Glomerular endothelial cell (primary cell): ENCODE data around the gene STK16. TPM values are rescaled to one million over a fixed set of nuclear protein-coding genes. Genes with fewer than 3 reads are reported as not detected.

Experiments used
- DNase-seq: peaks from one replicate; pipeline ENCODE4 v3.0.0-alpha.2; 2011; ENCODE audit warnings: low read depth, low spot score; ENCODE audit errors: extremely low read depth
- total RNA-seq: library from RNA; depleted of rRNA; stranded (reverse); fragments of >200 nt; gene quantifications from 2 replicates; pipeline ENCODE4 v1.2.3, GENCODE V29; 2015

The STK16 gene
- total RNA-seq, 1 donor from 2014 or later: 13.7 TPM

- DNase-seq: no peak
These were observed 31.7 kb upstream of the STK16 start for GRCh38 chr2:219213486-219214071.

- no peak for DNase-seq
These were observed 31.1 kb upstream of the STK16 start for GRCh38 chr2:219214141-219214540.

GRCh38 chr2:219214786-219215185 lies 30.5 kb upstream of the STK16 start:
- no peak for DNase-seq

DNA sequence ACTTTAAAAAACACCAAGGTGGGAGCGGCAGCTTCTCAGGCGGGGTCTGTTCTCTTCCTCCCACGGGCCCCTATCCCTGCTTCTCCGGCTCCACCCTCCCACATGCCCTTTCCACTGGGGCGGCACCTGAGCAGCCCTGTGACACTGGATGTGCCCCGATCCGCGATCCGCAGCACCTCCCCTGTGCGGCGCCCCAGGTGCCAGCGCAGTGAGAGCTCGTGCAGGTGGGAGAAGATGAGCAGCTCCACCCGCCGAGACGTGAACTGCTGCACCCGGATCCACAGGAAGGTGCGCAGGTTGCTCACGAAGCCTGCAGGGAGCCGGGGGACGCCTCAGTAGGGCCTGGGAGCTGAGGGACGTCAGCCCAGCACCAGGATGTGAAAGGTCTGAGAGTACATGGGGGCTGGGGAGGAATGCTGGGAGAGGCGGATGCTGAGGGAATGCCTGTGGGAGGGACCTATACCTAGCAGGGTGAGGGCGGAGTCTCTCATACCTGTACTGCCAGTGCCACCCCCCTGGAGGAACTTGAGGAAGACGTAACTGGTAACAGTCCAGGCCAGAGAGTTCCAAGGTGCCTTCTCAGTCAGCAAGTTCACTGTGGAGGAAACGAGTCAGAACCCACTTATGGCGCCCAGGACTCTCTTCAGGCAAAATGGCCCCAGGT lies 29.3 kb upstream of the STK16 start:
- no peak for DNase-seq

- no peak for DNase-seq
These were observed 28.8 kb upstream of the STK16 start for GRCh38 chr2:219216535-219216915.

GRCh38 chr2:219218217-219218731 lies 27.0 kb upstream of the STK16 start:
- no peak for DNase-seq

GRCh38 chr2:219218732-219219701 lies 26.3 kb upstream of the STK16 start, which contains the start of gene ABCB6:
TSS of gene ABCB6 (minus strand) at chr2:219218958. CDS start at chr2:219218673, 285 bp downstream.
- DNase-seq: no peak

DNA sequence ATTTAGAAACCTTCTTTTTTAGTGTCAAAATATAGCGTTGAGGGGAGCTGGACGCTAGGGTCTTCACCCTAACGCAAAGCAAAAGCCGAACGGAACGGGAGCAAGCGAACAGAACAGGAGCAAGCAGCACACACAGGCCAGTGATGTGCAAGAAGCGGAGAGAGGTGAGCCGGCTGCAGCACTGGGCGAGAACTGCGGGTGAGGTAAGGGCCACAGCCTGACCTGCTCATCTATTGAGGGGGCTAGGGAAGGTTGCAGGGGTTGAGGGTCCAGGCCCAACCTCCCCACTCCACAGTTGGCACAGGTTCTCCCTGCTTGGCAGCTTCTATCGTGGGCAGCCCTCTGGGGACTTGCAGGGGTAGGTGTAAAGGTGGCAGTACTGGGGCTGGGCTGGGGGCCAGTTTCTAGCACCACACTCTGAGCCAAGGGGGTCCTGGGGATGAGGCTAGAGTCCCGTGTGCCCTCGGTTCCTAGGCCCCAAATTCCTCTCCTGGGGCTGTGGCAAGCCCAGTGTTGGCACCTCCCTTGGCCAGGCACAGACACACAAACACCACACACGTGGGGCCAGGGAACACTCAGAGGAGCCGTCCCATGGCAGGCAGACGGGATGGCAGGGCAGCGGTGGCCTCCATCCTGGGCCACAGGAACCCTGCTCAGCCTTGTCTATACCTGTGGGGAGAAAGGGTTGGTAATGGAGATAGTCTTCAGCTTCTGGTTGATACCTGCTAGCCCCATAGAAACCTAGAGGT lies 25.3 kb upstream of the STK16 start:
- no peak for DNase-seq

GRCh38 chr2:219220652-219221402 lies 24.5 kb upstream of the STK16 start:
- DNase-seq: no peak

DNA sequence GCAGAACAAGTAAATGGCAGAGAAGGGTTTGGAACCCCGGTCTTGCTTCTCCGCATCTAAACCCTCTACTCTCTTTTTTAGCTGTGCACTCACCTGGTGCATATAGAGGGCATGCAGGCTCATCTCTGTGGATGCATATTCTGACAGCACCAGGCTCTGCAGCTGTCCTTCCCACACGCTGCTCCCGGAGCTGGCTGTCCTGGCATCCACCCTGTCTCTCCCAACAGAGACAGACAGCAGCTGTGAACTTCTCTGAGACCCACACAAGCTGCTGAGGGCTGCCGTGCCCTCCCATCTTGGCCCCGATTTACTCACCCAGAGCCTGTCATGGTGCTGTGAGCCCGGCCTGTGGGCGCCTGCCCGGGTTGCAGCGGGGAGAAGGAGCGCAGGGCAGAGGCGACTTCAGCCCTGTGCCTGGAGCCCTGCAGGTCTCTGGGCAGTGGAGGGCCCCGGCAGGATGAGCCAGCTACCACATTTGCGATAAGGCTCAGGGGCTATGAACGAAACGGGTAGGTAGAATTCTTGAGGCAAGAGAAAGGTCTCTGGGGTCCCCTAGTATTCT lies 23.2 kb upstream of the STK16 start:
- no peak for DNase-seq

DNA sequence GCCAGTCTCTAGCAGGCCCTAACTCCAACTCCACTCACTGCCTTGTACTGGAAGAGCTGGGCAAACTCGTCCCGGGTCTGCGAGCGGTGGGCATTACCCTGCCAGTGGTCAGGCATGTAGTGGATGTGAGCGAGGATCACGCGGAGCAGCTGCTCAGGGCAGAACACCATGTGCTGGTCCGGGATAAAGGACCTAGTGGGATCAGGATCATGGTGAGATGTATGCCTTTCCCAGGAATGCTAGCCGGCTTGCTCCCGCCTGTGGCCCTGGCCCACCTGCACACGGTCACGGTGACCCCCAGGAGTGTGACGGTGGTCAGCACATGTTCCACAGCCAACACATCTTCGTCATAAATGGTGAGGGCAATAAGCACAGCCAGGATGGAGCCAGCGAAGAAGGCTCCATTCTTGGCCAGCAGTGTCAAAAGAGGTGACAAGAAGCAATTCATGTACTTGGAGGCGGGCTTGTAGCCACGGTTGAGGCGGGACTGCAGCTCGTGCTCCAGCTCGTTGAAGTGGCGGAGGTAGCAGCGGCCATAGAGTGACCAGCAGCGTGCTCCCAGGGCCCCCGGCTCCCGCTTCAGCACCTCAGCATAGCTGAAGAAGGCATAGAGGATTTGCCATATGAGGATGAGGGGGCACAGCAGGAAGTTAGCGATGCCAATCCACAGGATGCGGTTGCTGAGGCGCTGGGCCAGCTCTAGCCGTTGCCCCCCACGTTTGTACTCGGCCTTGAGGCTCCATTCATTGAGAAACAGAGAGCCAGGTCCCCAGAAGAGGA lies 21.3 kb upstream of the STK16 start:
- DNase-seq: no peak

DNA sequence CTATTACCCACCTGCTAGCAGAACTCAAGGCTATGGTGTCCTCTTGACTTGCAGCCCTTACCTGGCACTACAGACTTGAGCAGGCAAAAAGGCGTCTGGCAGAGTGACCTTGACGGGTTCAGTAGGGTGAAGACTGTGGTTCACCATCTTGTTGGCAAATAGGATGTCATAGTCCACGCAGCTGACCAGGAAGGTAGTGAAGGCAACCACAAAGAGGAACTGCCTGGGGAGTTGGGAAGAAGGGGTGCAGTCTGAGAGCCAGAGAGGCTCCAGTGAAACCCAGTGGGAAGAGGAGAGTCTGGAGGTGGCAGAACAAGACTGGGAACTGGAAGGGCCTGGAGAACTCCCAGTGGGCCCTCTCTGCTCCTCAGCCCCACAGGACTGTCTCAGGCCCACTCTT lies 19.9 kb upstream of the STK16 start:
- no peak for DNase-seq

- DNase-seq: no peak
These were observed 17.0 kb upstream of the STK16 start for GRCh38 chr2:219228041-219228910.

- DNase-seq: no peak
These were observed 16.4 kb upstream of the STK16 start for GRCh38 chr2:219228911-219229304.

DNA sequence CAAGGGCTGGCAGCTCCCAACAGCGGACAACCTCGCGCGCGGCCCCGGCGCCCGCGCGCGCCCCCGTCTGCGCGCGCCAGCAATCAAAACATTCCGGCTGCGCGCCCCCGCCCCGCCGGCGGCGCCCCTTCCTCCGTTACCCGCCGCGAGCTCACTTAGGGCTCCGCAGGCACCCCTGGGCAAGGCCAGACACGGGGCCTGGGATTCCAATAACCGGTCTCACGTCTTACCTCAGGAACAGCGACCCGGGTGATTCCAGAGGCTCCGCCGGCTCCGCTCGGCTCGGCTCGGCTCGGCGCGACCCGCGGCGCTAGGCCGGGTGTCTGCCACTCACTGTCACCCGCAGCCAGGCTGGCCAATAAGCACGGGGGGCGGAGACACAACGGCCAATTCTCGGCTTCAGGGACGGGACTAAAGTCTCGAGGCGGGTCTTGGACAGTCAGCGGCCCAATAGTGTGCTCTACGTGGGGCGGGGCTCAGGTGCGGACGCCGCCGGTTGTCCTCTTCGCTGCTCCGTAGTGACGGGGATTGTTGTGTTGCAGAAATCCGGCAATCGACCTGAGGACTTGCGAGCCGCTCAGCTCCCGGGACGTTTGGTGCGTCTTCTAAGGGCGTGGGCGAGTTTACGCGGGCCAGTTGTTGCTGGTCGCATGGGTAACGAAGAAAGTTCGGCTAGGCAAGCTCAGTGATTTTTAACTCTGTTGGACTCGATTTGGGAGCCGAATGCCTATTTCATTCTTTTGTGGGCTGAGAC lies 15.8 kb upstream of the STK16 start, which contains the start of the genes ANKZF1 and ATG9A:
TSS of gene ANKZF1 (plus strand) at position 502 of the 754 bp plus-strand sequence. CDS start 452 bp downstream, outside the sequence.
TSS of gene ATG9A (minus strand) at position 332 of the 754 bp plus-strand sequence. CDS start 1,612 bp downstream, outside the sequence.
- peak; percentile 76 for DNase-seq

GRCh38 chr2:219230059-219230540 lies 15.2 kb upstream of the STK16 start:
- no peak for DNase-seq

DNA sequence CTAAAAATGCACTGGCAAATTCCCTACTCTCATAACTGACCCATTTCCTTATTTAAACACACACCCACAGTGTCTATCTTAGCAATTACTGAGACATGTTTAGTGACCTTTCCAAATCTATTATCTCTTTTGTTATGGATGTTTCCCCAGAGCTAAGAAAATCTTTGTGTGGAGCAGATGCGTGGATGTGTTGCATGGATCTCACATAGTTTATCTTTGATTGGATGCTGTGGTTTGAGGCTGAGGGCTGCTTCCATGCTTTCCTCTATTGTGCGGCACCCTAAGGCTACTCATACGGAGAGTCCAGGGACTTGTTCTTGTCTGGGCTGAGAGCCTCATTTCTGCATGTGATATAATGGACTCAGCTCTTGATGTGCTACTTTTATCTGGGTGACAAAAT lies 10.9 kb upstream of the STK16 start:
- no peak for DNase-seq
